Osteocyte (in vitro differentiated cells): ENCODE measurements around the gene SMPDL3A. TPM values are rescaled to one million over a fixed set of nuclear protein-coding genes. Genes with fewer than 3 reads are reported as not detected.
"Not testable (repeated sequence)": the region's sequence is repeated elsewhere in the genome, so short reads cannot be mapped to it uniquely, and the experiment has no call there.

ENCODE experiments used
- DNase-seq: peaks from one replicate; pipeline ENCODE4 v3.0.0; 2021; ENCODE audit warnings: mixed read lengths; ENCODE audit not compliant: unreplicated experiment; ENCODE audit errors: extremely low spot score
- H3K27ac Mint-ChIP-seq: one replicate; pipeline ENCODE4 v1.8.0; 2021; ENCODE audit warnings: mild to moderate bottlenecking, mixed read lengths; ENCODE audit not compliant: unreplicated experiment
- H3K27me3 Mint-ChIP-seq: one replicate; pipeline ENCODE4 v1.8.0; 2021; ENCODE audit warnings: mixed read lengths; ENCODE audit not compliant: unreplicated experiment
- H3K36me3 Mint-ChIP-seq: one replicate; pipeline ENCODE4 v1.8.0; 2021; ENCODE audit warnings: mixed read lengths; ENCODE audit not compliant: unreplicated experiment
- H3K4me1 Mint-ChIP-seq: one replicate; pipeline ENCODE4 v1.8.0; 2021; ENCODE audit warnings: mixed read lengths; ENCODE audit not compliant: unreplicated experiment
- H3K4me3 Mint-ChIP-seq: one replicate; pipeline ENCODE4 v1.8.0; 2021; ENCODE audit warnings: mild to moderate bottlenecking, moderate library complexity, mixed read lengths; ENCODE audit not compliant: unreplicated experiment
- H3K9me3 Mint-ChIP-seq: one replicate; pipeline ENCODE4 v1.8.0; 2021; ENCODE audit warnings: mixed read lengths; ENCODE audit not compliant: unreplicated experiment
- CTCF ChIP-seq: fragments of 200-600 bp; sonication (generic); IDR thresholded peaks from 2 replicates; pipeline ENCODE4 v1.5.0; 2021; ENCODE audit warnings: antibody characterized with exemption, mild to moderate bottlenecking, moderate library complexity
- total RNA-seq: library from RNA; stranded (reverse); gene quantifications from 2 replicates; pipeline ENCODE4 v1.2.1, GENCODE V29; 2021

SMPDL3A gene
- total RNA-seq, 1 donor from 2014 or later, result 14.6 TPM

- Mint-ChIP-seq H3K27ac (no peak overlapping the region), H3K4me3 (no peak overlapping the region), H3K36me3 (no peaks in the 10 kb centered on the region), H3K27me3 (peaks cover 23% of the 10 kb centered on the region), H3K4me1 (no peaks in the 10 kb centered on the region), H3K9me3 (no peaks in the 10 kb centered on the region)
- TF ChIP-seq CTCF, result no peak
- no peak for DNase-seq
Observed at GRCh38 chr6:122746688-122747087, 42.4 kb upstream of the SMPDL3A start.

- Mint-ChIP-seq H3K4me1 (no peaks in the 10 kb centered on the region), H3K27ac (no peak overlapping the region), H3K9me3 (no peaks in the 10 kb centered on the region), H3K27me3 (peaks cover 23% of the 10 kb centered on the region), H3K36me3 (no peaks in the 10 kb centered on the region), H3K4me3 (no peak overlapping the region)
- TF ChIP-seq CTCF, result no peak
- no peak for DNase-seq
Observed at GRCh38 chr6:122747573-122747972, 41.5 kb upstream of the SMPDL3A start.

GRCh38 chr6:122748945-122749344, 40.1 kb upstream of the SMPDL3A start:
- H3K27me3 Mint-ChIP-seq, result peaks cover 23% of the 10 kb centered on the region
- H3K27ac Mint-ChIP-seq, DNase-seq, H3K4me3 Mint-ChIP-seq, H3K9me3 Mint-ChIP-seq, H3K4me1 Mint-ChIP-seq, H3K36me3 Mint-ChIP-seq: not testable (repeated sequence)

- Mint-ChIP-seq H3K27ac (no peak overlapping the region), H3K36me3 (no peaks in the 10 kb centered on the region), H3K4me3 (no peak overlapping the region), H3K27me3 (peaks cover 23% of the 10 kb centered on the region), H3K4me1 (no peaks in the 10 kb centered on the region), H3K9me3 (no peaks in the 10 kb centered on the region)
- no peak for DNase-seq
- TF ChIP-seq CTCF, result no peak
Observed at GRCh38 chr6:122749451-122750050, 39.5 kb upstream of the SMPDL3A start.

- no peak overlapping the region for H3K27ac Mint-ChIP-seq
- no peaks in the 10 kb centered on the region for H3K4me1 Mint-ChIP-seq
- no peak overlapping the region for H3K4me3 Mint-ChIP-seq
- no peaks in the 10 kb centered on the region for H3K9me3 Mint-ChIP-seq
- DNase-seq, result no peak
- TF ChIP-seq CTCF, result no peak
- no peaks in the 10 kb centered on the region for H3K36me3 Mint-ChIP-seq
- peaks cover 29% of the 10 kb centered on the region for H3K27me3 Mint-ChIP-seq
Observed at GRCh38 chr6:122751326-122751725, 37.7 kb upstream of the SMPDL3A start.

- TF ChIP-seq CTCF, result no peak
- Mint-ChIP-seq H3K9me3 (no peaks in the 10 kb centered on the region), H3K4me1 (no peaks in the 10 kb centered on the region), H3K27ac (no peak overlapping the region), H3K27me3 (peaks cover 36% of the 10 kb centered on the region), H3K4me3 (no peak overlapping the region), H3K36me3 (no peaks in the 10 kb centered on the region)
- no peak for DNase-seq
Observed at GRCh38 chr6:122752459-122752858, 36.6 kb upstream of the SMPDL3A start.
